Measurements from ENCODE around the gene CD247.

- TF ChIP-seq CTCF (IDR thresholded peaks at IDR 0.05) (no peak), POLR2AphosphoS5 (IDR thresholded peaks at IDR 0.05; ENCODE audit: insufficient read depth in 1 of 2, low read depth in 1 of 2) (no peak)
Measured at GRCh38 chr1:167562702-167563101, 44.4 kb upstream of the CD247 start.

All from vagina (tissue), 2 donors.